ENCODE results near the gene MAOB. TPM values are rescaled to one million over a fixed set of nuclear protein-coding genes. Genes with fewer than 3 reads are reported as not detected.
A peak's percentile ranks its signal among the peaks of the same experiment; 100 is the strongest.
"Not testable (repeated sequence)": the region's sequence is repeated elsewhere in the genome, so short reads cannot be mapped to it uniquely, and the experiment has no call there.

MAOB gene
- not detected for total RNA-seq (ENCODE audit: unreplicated experiment)
- long read RNA-seq = 0 reads

DNA sequence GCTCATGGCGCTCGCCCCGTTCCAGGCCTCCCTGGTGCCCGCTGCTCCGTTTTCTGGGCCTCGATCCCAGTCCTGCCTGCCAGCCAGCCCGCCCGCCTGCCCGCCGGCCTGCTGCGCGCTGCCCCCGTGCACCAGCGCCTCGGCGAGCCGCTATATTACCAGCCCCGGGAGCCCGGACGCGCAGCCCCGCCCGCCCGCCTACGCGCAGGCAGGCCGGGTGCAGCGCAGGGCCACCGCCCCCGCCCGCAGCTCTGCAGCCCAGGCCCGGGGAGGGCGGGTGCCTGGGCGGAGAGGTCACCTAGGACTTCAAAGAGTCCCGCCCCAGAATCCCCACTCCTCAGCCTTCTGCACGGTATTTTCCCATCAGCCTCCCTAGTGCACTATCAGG, at the start of gene MAOB:
Gene MAOB (minus strand): TSS at position 157 of the 388 bp plus-strand sequence. CDS start 151 bp downstream, at position 6.
- DNase-seq = peak; percentile 26
- Mint-ChIP-seq H3K27ac (ENCODE audit: unreplicated experiment) (no peak within 1 kb of the TSS), H3K4me1 (ENCODE audit: low read depth, unreplicated experiment) (no peaks in the 10 kb centered on the region), H3K36me3 (ENCODE audit: unreplicated experiment) (no peaks in the 10 kb centered on the region), H3K9me3 (ENCODE audit: unreplicated experiment) (no peaks in the 10 kb centered on the region), H3K4me3 (ENCODE audit: unreplicated experiment) (peak within 1 kb of the TSS; percentile 34), H3K27me3 (ENCODE audit: unreplicated experiment) (peaks cover 2% of the 10 kb centered on the region)
- no peak for TF ChIP-seq CTCF (IDR thresholded peaks at IDR 0.05; ENCODE audit: partially characterized antibody, unreplicated experiment)

GRCh38 chrX:43922032-43922431, 39.8 kb upstream of the MAOB start:
- not testable (repeated sequence) for DNase-seq; H3K27me3 Mint-ChIP-seq (ENCODE audit: unreplicated experiment); H3K9me3 Mint-ChIP-seq (ENCODE audit: unreplicated experiment); H3K4me3 Mint-ChIP-seq (ENCODE audit: unreplicated experiment); H3K4me1 Mint-ChIP-seq (ENCODE audit: low read depth, unreplicated experiment); H3K36me3 Mint-ChIP-seq (ENCODE audit: unreplicated experiment); H3K27ac Mint-ChIP-seq (ENCODE audit: unreplicated experiment)

GRCh38 chrX:43910772-43911171, 28.5 kb upstream of the MAOB start:
- peak; percentile 9 for DNase-seq
- not testable (repeated sequence) for H3K9me3 Mint-ChIP-seq (ENCODE audit: unreplicated experiment); H3K36me3 Mint-ChIP-seq (ENCODE audit: unreplicated experiment); H3K27me3 Mint-ChIP-seq (ENCODE audit: unreplicated experiment); H3K4me1 Mint-ChIP-seq (ENCODE audit: low read depth, unreplicated experiment); H3K4me3 Mint-ChIP-seq (ENCODE audit: unreplicated experiment); H3K27ac Mint-ChIP-seq (ENCODE audit: unreplicated experiment)

DNA sequence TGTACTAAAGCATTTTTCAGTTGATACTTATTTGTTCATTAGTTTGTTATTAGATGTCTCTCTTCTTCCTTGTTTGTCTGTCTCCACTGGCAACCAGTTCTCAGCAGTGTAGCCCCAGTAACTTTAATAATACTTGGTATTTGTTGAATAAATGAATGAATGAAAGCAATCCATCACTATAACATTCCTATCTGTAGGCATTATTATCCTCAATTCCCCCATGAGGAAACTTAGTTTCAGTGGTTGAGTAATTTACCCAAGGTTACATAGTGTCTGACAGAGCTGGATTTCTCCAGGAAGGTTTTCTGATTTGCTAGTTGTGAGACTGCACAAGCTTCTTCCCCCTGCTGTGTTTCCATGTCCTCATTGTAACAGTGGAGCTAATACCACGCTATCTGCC, 27.8 kb upstream of the MAOB start:
- TF ChIP-seq CTCF (IDR thresholded peaks at IDR 0.05; ENCODE audit: partially characterized antibody, unreplicated experiment) = no peak
- no peak overlapping the region for H3K4me3 Mint-ChIP-seq (ENCODE audit: unreplicated experiment)
- DNase-seq = no peak
- no peaks in the 10 kb centered on the region for H3K9me3 Mint-ChIP-seq (ENCODE audit: unreplicated experiment)
- H3K4me1 Mint-ChIP-seq (ENCODE audit: low read depth, unreplicated experiment) = no peaks in the 10 kb centered on the region
- no peaks in the 10 kb centered on the region for H3K27me3 Mint-ChIP-seq (ENCODE audit: unreplicated experiment)
- H3K27ac Mint-ChIP-seq (ENCODE audit: unreplicated experiment) = no peak overlapping the region
- no peaks in the 10 kb centered on the region for H3K36me3 Mint-ChIP-seq (ENCODE audit: unreplicated experiment)

DNA sequence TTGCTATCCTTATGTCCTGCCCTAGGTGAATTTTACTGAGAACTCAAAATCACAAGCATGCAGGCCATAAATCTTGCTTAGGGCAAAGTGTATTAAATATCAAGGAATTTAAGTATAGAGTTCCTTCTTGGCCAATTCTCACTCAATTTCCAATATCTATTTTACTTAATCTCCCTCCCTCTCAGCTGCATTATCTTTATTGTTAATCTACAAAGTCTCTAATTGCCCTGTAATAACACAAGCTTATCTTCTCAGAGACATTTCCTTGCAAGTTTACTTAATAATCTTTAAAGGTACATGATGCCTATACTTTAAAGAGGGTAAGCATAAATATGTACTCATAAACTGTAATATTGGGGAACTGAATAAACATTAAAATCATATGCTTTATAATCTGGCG, 26.9 kb upstream of the MAOB start:
- Mint-ChIP-seq H3K9me3 (ENCODE audit: unreplicated experiment) (no peaks in the 10 kb centered on the region), H3K4me1 (ENCODE audit: low read depth, unreplicated experiment) (no peaks in the 10 kb centered on the region), H3K27ac (ENCODE audit: unreplicated experiment) (no peak overlapping the region), H3K4me3 (ENCODE audit: unreplicated experiment) (no peak overlapping the region), H3K36me3 (ENCODE audit: unreplicated experiment) (no peaks in the 10 kb centered on the region), H3K27me3 (ENCODE audit: unreplicated experiment) (peaks cover 1% of the 10 kb centered on the region)
- no peak for DNase-seq
- no peak for TF ChIP-seq CTCF (IDR thresholded peaks at IDR 0.05; ENCODE audit: partially characterized antibody, unreplicated experiment)

DNA sequence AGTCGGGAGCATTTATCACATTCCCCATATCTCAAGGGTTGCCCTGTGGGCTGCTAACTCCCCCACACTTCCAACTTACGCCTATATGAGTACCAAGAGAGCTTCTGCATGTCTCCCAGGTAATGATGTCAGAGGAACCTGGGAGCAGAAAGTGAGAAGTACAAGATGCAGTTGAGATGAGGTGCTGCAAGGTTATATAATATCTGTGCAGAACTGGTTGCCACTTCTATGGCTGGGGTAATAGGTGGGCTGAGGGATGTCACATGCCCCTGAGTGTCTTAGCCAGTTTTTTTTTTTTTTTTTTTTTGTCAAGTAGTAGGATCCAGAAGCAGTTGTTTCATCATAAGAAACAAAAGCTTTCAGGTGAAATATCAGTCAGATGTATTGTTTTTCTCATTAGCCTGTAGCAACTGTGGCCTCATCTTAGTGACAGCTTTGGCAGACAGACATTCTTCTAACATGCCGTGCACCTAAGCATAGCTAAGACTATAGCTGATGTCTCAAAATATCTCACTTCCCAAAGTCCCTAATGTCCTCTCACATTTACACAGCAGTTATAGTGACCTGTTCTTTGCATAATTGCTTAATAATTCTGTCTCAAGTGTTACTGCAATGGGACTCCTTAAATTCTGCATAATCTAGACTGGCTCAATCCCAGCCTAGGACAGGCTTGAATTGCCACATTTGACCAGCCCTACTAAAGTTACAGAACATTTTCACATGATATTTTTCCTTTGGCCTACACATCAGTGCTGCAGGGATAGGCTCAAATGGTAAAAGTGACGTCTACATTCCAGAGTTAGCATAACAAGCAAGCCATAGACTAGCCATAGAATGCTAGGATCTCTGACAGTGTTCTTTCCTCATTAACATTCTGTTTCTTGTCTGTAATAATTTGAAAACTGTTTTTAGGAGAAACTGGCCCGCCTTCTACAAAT, 17.9 kb upstream of the MAOB start:
- no peak overlapping the region for H3K27ac Mint-ChIP-seq (ENCODE audit: unreplicated experiment)
- no peaks in the 10 kb centered on the region for H3K36me3 Mint-ChIP-seq (ENCODE audit: unreplicated experiment)
- H3K9me3 Mint-ChIP-seq (ENCODE audit: unreplicated experiment) = no peaks in the 10 kb centered on the region
- DNase-seq = no peak
- no peak for TF ChIP-seq CTCF (IDR thresholded peaks at IDR 0.05; ENCODE audit: partially characterized antibody, unreplicated experiment)
- no peak overlapping the region for H3K4me3 Mint-ChIP-seq (ENCODE audit: unreplicated experiment)
- H3K4me1 Mint-ChIP-seq (ENCODE audit: low read depth, unreplicated experiment) = no peaks in the 10 kb centered on the region
- peaks cover 3% of the 10 kb centered on the region for H3K27me3 Mint-ChIP-seq (ENCODE audit: unreplicated experiment)
